Epithelial cell of proximal tubule (primary cell): ENCODE data around the gene COBL. TPM values are rescaled to one million over a fixed set of nuclear protein-coding genes. Genes with fewer than 3 reads are reported as not detected.

Source experiments
- DNase-seq: peaks from one replicate; pipeline ENCODE4 v3.0.0-alpha.2; 2011; ENCODE audit warnings: low read depth
- H3K4me3 ChIP-seq: 2 replicates; pipeline ENCODE4 v1.5.1; 2011; ENCODE audit warnings: low read depth, mild to moderate bottlenecking, low read length
- CTCF ChIP-seq: conservative IDR thresholded peaks from 2 replicates; pipeline ENCODE4 v1.5.1; 2012; ENCODE audit warnings: low read depth, mild to moderate bottlenecking, low read length
- total RNA-seq: library from RNA; depleted of rRNA; stranded (reverse); fragments of >200 nt; gene quantifications from 2 replicates; pipeline ENCODE4 v1.2.3, GENCODE V29; 2015

The COBL gene
- total RNA-seq, 1 donor from 2014 or later = 6.6 TPM

GRCh38 chr7:51058764-51059163 is 257.8 kb downstream of the COBL start:
- no peak for TF ChIP-seq CTCF
- DNase-seq = no peak
- no peak overlapping the region for H3K4me3 ChIP-seq

- H3K4me3 ChIP-seq = no peak overlapping the region
- no peak for TF ChIP-seq CTCF
- DNase-seq = no peak
These were observed 261.4 kb downstream of the COBL start for GRCh38 chr7:51055039-51055840.

GRCh38 chr7:51054231-51054630 is 262.4 kb downstream of the COBL start:
- TF ChIP-seq CTCF = no peak

GRCh38 chr7:51053160-51053925 is 263.3 kb downstream of the COBL start:
- H3K4me3 ChIP-seq = no peak overlapping the region
- no peak for DNase-seq
- no peak for TF ChIP-seq CTCF

More at GRCh38 chr7:51054231-51054630, 262.4 kb downstream of the COBL start:
- no peak overlapping the region for H3K4me3 ChIP-seq
- DNase-seq = no peak

GRCh38 chr7:51046482-51046881 is 270.1 kb downstream of the COBL start:
- DNase-seq = no peak
- no peak overlapping the region for H3K4me3 ChIP-seq
- TF ChIP-seq CTCF = no peak

GRCh38 chr7:51046103-51046466 is 270.5 kb downstream of the COBL start:
- DNase-seq = no peak
- TF ChIP-seq CTCF = no peak
- H3K4me3 ChIP-seq = no peak overlapping the region
